CD4-positive, CD25-positive, alpha-beta regulatory T cell (primary cell): Measurements from ENCODE around the gene PPP1R2C. TPM values are rescaled to one million over a fixed set of nuclear protein-coding genes. Genes with fewer than 3 reads are reported as not detected.

ENCODE experiments used
- ATAC-seq, 2 donors: fragments of 150-1000 bp; cut with Tn5 transposase; one replicate each; pipeline ENCODE4 v1.10.0; 2021; ENCODE audit warnings: low read depth in 2 of 2, moderate number of reproducible peaks in 2 of 2, moderate library complexity in 1 of 2
- DNase-seq, 3 donors: peaks; one replicate each; pipeline versions ENCODE4 v3.0.0 to v3.0.0-alpha.2; 2012 to 2022; ENCODE audit warnings: mixed read lengths in 1 of 3
- H3K27ac ChIP-seq: one replicate; pipeline ENCODE4 v1.7.0; 2013; ENCODE audit warnings: mild to moderate bottlenecking, low read length; ENCODE audit not compliant: insufficient read depth, poor library complexity, severe bottlenecking
- H3K27me3 ChIP-seq: one replicate; pipeline ENCODE4 v1.7.0; 2013; ENCODE audit warnings: low read length; ENCODE audit not compliant: control insufficient read depth, insufficient read depth
- H3K36me3 ChIP-seq: one replicate; pipeline ENCODE4 v1.7.0; 2013; ENCODE audit warnings: mild to moderate bottlenecking, low read length, moderate library complexity; ENCODE audit not compliant: control insufficient read depth, insufficient read depth
- H3K4me1 ChIP-seq: 2 replicates; pipeline ENCODE4 v1.7.0; 2013; ENCODE audit warnings: mild to moderate bottlenecking, low read length; ENCODE audit not compliant: insufficient read depth, control insufficient read depth, poor library complexity, severe bottlenecking
- H3K4me3 ChIP-seq: one replicate; pipeline ENCODE4 v1.7.0; 2013; ENCODE audit warnings: low read depth, mild to moderate bottlenecking, low read length, moderate library complexity
- H3K9me3 ChIP-seq, 2 experiments: 1 replicate in 1 of 2; 2 replicates in 1 of 2; pipeline ENCODE4 v1.7.0; 2013; ENCODE audit warnings: low read length in 2 of 2, mild to moderate bottlenecking in 1 of 2, moderate library complexity in 1 of 2; ENCODE audit not compliant: control insufficient read depth in 2 of 2
- H3K27ac Mint-ChIP-seq, 3 donors: one replicate each; pipeline ENCODE4 v1.8.0; 2020 to 2022; ENCODE audit warnings: mild to moderate bottlenecking in 3 of 3, mixed read lengths in 3 of 3, moderate library complexity in 2 of 3
- H3K27me3 Mint-ChIP-seq: one replicate; pipeline ENCODE4 v1.8.0; 2022; ENCODE audit warnings: mild to moderate bottlenecking, mixed read lengths
- H3K36me3 Mint-ChIP-seq: one replicate; pipeline ENCODE4 v1.8.0; 2020; ENCODE audit warnings: mixed read lengths
- H3K4me1 Mint-ChIP-seq, 4 donors: one replicate each; pipeline ENCODE4 v1.8.0; 2020 to 2022; ENCODE audit warnings: mixed read lengths in 4 of 4, mild to moderate bottlenecking in 1 of 4
- H3K4me3 Mint-ChIP-seq, 4 donors: one replicate each; pipeline ENCODE4 v1.8.0; 2020 to 2022; ENCODE audit warnings: mild to moderate bottlenecking in 4 of 4, mixed read lengths in 4 of 4, moderate library complexity in 3 of 4
- H3K9me3 Mint-ChIP-seq, 7 donors: one replicate each; pipeline ENCODE4 v1.8.0; 2020 to 2022; ENCODE audit warnings: mixed read lengths in 7 of 7, mild to moderate bottlenecking in 3 of 7, moderate library complexity in 2 of 7
- polyA plus RNA-seq, 4 donors: library from polyadenylated mRNA; unstranded; fragments of 300-500 nt; fragmentation: Illumina TruSeq; gene quantifications; one replicate each; pipeline ENCODE4 v1.2.3, GENCODE V29; 2021
- total RNA-seq: library from RNA; stranded (reverse); gene quantifications from one replicate; pipeline ENCODE4 v1.2.3, GENCODE V29; 2022

PPP1R2C gene
- total and polyA plus RNA-seq, 5 donors from 2014 or later, result 2.1 to 32.2 (median 3.7) TPM; not detected in 1

- Mint-ChIP-seq H3K4me3 (no peak overlapping the region), H3K9me3 (peaks cover 0 to 2% (median 0%) of the 10 kb centered on the region in 7 donors), H3K4me1 (peaks cover 0 to 11% (median 2%) of the 10 kb centered on the region in 4 donors), H3K27ac (no peak overlapping the region), H3K27me3 (no peaks in the 10 kb centered on the region), H3K36me3 (no peaks in the 10 kb centered on the region)
- Histone ChIP-seq H3K36me3 (no peaks in the 10 kb centered on the region), H3K9me3 (no peaks in the 10 kb centered on the region), H3K4me3 (no peak overlapping the region), H3K27me3 (no peaks in the 10 kb centered on the region), H3K27ac (no peak overlapping the region), H3K4me1 (no peaks in the 10 kb centered on the region)
- no peak for DNase-seq
- no peak for ATAC-seq
These were observed 29.7 kb downstream of the PPP1R2C start for GRCh38 chrX:42748067-42748850.

- Mint-ChIP-seq H3K36me3 (no peaks in the 10 kb centered on the region), H3K9me3 (peaks cover 0 to 2% (median 0%) of the 10 kb centered on the region in 7 donors)
- H3K9me3 ChIP-seq, result no peaks in the 10 kb centered on the region
These were observed 31.4 kb downstream of the PPP1R2C start for GRCh38 chrX:42746606-42747005.

GRCh38 chrX:42740456-42740855 lies 37.5 kb downstream of the PPP1R2C start:
- H3K9me3 Mint-ChIP-seq, result peaks cover 0 to 3% (median 0%) of the 10 kb centered on the region in 7 donors
- no peak overlapping the region for H3K4me3 Mint-ChIP-seq
- no peak for DNase-seq
- H3K27ac Mint-ChIP-seq, result peak overlapping the region in 1 of 3 donors; percentile 91
- H3K36me3 Mint-ChIP-seq, result no peaks in the 10 kb centered on the region
- Histone ChIP-seq H3K4me1 (peaks cover 13% of the 10 kb centered on the region), H3K27me3 (no peaks in the 10 kb centered on the region), H3K9me3 (no peaks in the 10 kb centered on the region), H3K36me3 (no peaks in the 10 kb centered on the region), H3K27ac (no peak overlapping the region), H3K4me3 (no peak overlapping the region)
- ATAC-seq, result no peak
- H3K27me3 Mint-ChIP-seq, result no peaks in the 10 kb centered on the region
- H3K4me1 Mint-ChIP-seq, result peaks cover 10 to 49% (median 19%) of the 10 kb centered on the region in 4 donors

More at GRCh38 chrX:42746606-42747005, 31.4 kb downstream of the PPP1R2C start:
- ATAC-seq (no peak), DNase-seq (no peak)
- H3K27ac Mint-ChIP-seq, result peak overlapping the region in 2 of 3 donors; percentile 9 to 64
- Histone ChIP-seq H3K27me3 (no peaks in the 10 kb centered on the region), H3K27ac (no peak overlapping the region), H3K4me3 (no peak overlapping the region), H3K4me1 (no peaks in the 10 kb centered on the region), H3K36me3 (no peaks in the 10 kb centered on the region)
- peaks cover 0 to 11% (median 2%) of the 10 kb centered on the region in 4 donors for H3K4me1 Mint-ChIP-seq
- no peak overlapping the region for H3K4me3 Mint-ChIP-seq
- no peaks in the 10 kb centered on the region for H3K27me3 Mint-ChIP-seq

GRCh38 chrX:42739741-42740140 lies 38.2 kb downstream of the PPP1R2C start:
- Mint-ChIP-seq H3K27ac (peak overlapping the region; percentile 77 to 94 (median 91)), H3K4me3 (peak overlapping the region; percentile 19 to 76 (median 50)), H3K9me3 (peaks cover 0 to 3% (median 0%) of the 10 kb centered on the region in 7 donors), H3K36me3 (no peaks in the 10 kb centered on the region), H3K4me1 (peaks cover 10 to 49% (median 19%) of the 10 kb centered on the region in 4 donors), H3K27me3 (no peaks in the 10 kb centered on the region)
- Histone ChIP-seq H3K27me3 (no peaks in the 10 kb centered on the region), H3K9me3 (no peaks in the 10 kb centered on the region), H3K4me3 (peak overlapping the region; percentile 63), H3K36me3 (no peaks in the 10 kb centered on the region), H3K27ac (peak overlapping the region; percentile 55), H3K4me1 (peaks cover 13% of the 10 kb centered on the region)
- ATAC-seq (peak in 1 of 2 donors; percentile 18), DNase-seq (peak in 1 of 3 donors; percentile 56)

GRCh38 chrX:42739258-42739657 lies 38.7 kb downstream of the PPP1R2C start:
- peak overlapping the region; percentile 63 for H3K4me3 ChIP-seq
- Mint-ChIP-seq H3K4me3 (peak overlapping the region; percentile 19 to 76 (median 50)), H3K27me3 (no peaks in the 10 kb centered on the region)

GRCh38 chrX:42738552-42738951 lies 39.4 kb downstream of the PPP1R2C start:
- Mint-ChIP-seq H3K9me3 (peaks cover 0 to 3% (median 0%) of the 10 kb centered on the region in 7 donors), H3K4me3 (peak overlapping the region in 1 of 4 donors; percentile 54), H3K27ac (peak overlapping the region in 2 of 3 donors; percentile 42 to 91), H3K36me3 (no peaks in the 10 kb centered on the region), H3K4me1 (peaks cover 10 to 44% (median 19%) of the 10 kb centered on the region in 4 donors), H3K27me3 (no peaks in the 10 kb centered on the region)
- ATAC-seq, result no peak
- H3K4me1 ChIP-seq, result peaks cover 13% of the 10 kb centered on the region
- no peak overlapping the region for H3K27ac ChIP-seq
- no peaks in the 10 kb centered on the region for H3K9me3 ChIP-seq
- no peak overlapping the region for H3K4me3 ChIP-seq
- H3K27me3 ChIP-seq, result no peaks in the 10 kb centered on the region
- DNase-seq, result no peak
- H3K36me3 ChIP-seq, result no peaks in the 10 kb centered on the region

More at GRCh38 chrX:42739258-42739657, 38.7 kb downstream of the PPP1R2C start:
- Mint-ChIP-seq H3K9me3 (peaks cover 0 to 3% (median 0%) of the 10 kb centered on the region in 7 donors), H3K36me3 (no peaks in the 10 kb centered on the region), H3K27ac (peak overlapping the region; percentile 77 to 94 (median 91)), H3K4me1 (peaks cover 10 to 49% (median 19%) of the 10 kb centered on the region in 4 donors)
- Histone ChIP-seq H3K36me3 (no peaks in the 10 kb centered on the region), H3K27me3 (no peaks in the 10 kb centered on the region), H3K9me3 (no peaks in the 10 kb centered on the region), H3K4me1 (peaks cover 13% of the 10 kb centered on the region), H3K27ac (peak overlapping the region; percentile 55)
- DNase-seq, result peak in 2 of 3 donors; percentile 39 to 64
- ATAC-seq, result peak; percentile 37 to 39

- no peaks in the 10 kb centered on the region for H3K9me3 ChIP-seq
- no peak overlapping the region for H3K4me3 Mint-ChIP-seq
- DNase-seq (no peak), ATAC-seq (no peak)
- H3K9me3 Mint-ChIP-seq, result peaks cover 0 to 4% (median 0%) of the 10 kb centered on the region in 7 donors
- peaks cover 10 to 40% (median 24%) of the 10 kb centered on the region in 4 donors for H3K4me1 Mint-ChIP-seq
- H3K27ac ChIP-seq, result no peak overlapping the region
- H3K4me1 ChIP-seq, result peaks cover 13% of the 10 kb centered on the region
- no peaks in the 10 kb centered on the region for H3K36me3 ChIP-seq
- H3K27ac Mint-ChIP-seq, result peak overlapping the region in 1 of 3 donors; percentile 26
- no peaks in the 10 kb centered on the region for H3K27me3 ChIP-seq
- H3K27me3 Mint-ChIP-seq, result no peaks in the 10 kb centered on the region
- no peak overlapping the region for H3K4me3 ChIP-seq
- no peaks in the 10 kb centered on the region for H3K36me3 Mint-ChIP-seq
These were observed 42.7 kb downstream of the PPP1R2C start for GRCh38 chrX:42735250-42735649.
